Right atrium auricular region (tissue), 2 donors: ENCODE data around the gene GRID2IP. TPM values are rescaled to one million over a fixed set of nuclear protein-coding genes. Genes with fewer than 3 reads are reported as not detected.

ENCODE experiments used
- DNase-seq: peaks from one replicate; pipeline ENCODE4 v3.0.0-alpha.2; 2019; ENCODE audit warnings: low spot score
- H3K27ac ChIP-seq, 2 donors: fragments of 200-600 bp; sonication (generic); 1 replicate in 1 of 2; 2 replicates in 1 of 2; pipeline ENCODE4 v1.5.1; 2016 to 2019
- H3K27me3 ChIP-seq, 2 donors: fragments of 200-600 bp; sonication (generic); one replicate each; pipeline versions ENCODE4 v1.5.1 to v1.6.0; 2017 to 2019
- H3K36me3 ChIP-seq: fragments of 200-600 bp; sonication (generic); one replicate; pipeline ENCODE4 v1.5.1; 2016
- H3K4me1 ChIP-seq, 2 donors: fragments of 200-600 bp; sonication (generic); one replicate each; pipeline versions ENCODE4 v1.5.1 to v1.6.0; 2017 to 2019
- H3K4me3 ChIP-seq, 2 donors: fragments of 200-600 bp; sonication (generic); 1 replicate in 1 of 2; 2 replicates in 1 of 2; pipeline ENCODE4 v1.5.1; 2017 to 2019; ENCODE audit warnings: mild to moderate bottlenecking in 1 of 2, moderate library complexity in 1 of 2
- H3K9me3 ChIP-seq, 2 donors: fragments of 200-600 bp; sonication (generic); one replicate each; pipeline ENCODE4 v1.5.1; 2019
- CTCF ChIP-seq, 2 donors: fragments of 200-600 bp; sonication (generic); IDR thresholded peaks; one replicate each; pipeline ENCODE4 v1.5.1; 2019; ENCODE audit warnings: antibody characterized with exemption in 2 of 2
- total RNA-seq, 2 donors: library from RNA; depleted of rRNA; stranded (reverse); fragments of >200 nt; gene quantifications; one replicate each; pipeline ENCODE4 v1.1.0, GENCODE V29; 2016

Gene GRID2IP
- under 1 TPM in 1 of 2 donors, not detected in 1; 0.28 TPM for total RNA-seq

- no peak within 1 kb of the TSS for H3K4me3 ChIP-seq
- no peaks in the 10 kb centered on the region for H3K4me1 ChIP-seq
- H3K36me3 ChIP-seq: no peaks in the 10 kb centered on the region
- DNase-seq: no peak
- H3K9me3 ChIP-seq: no peaks in the 10 kb centered on the region
- no peak within 1 kb of the TSS for H3K27ac ChIP-seq
- H3K27me3 ChIP-seq: no peaks in the 10 kb centered on the region
- TF ChIP-seq CTCF (IDR thresholded peaks at IDR 0.05): no peak
Observed at GRCh38 chr7:6551016-6551511, at the start of gene GRID2IP. TSS of gene GRID2IP (minus strand) at chr7:6551461. CDS start at chr7:6551436, 25 bp downstream.

GRCh38 chr7:6600093-6600492 is 48.8 kb upstream of the GRID2IP start:
- H3K36me3 ChIP-seq: peaks cover 70% of the 10 kb centered on the region

GRCh38 chr7:6590645-6591110 is 39.4 kb upstream of the GRID2IP start:
- DNase-seq: no peak
- no peaks in the 10 kb centered on the region for H3K27me3 ChIP-seq
- H3K4me1 ChIP-seq: peaks cover 0 to 18% of the 10 kb centered on the region in 2 donors
- peak overlapping the region; percentile 72 to 76 for H3K27ac ChIP-seq
- H3K36me3 ChIP-seq: peaks cover 41% of the 10 kb centered on the region
- H3K9me3 ChIP-seq: no peaks in the 10 kb centered on the region
- TF ChIP-seq CTCF (IDR thresholded peaks at IDR 0.05): no peak
- peak overlapping the region; percentile 75 to 82 for H3K4me3 ChIP-seq

More at GRCh38 chr7:6600093-6600492, 48.8 kb upstream of the GRID2IP start:
- no peak for TF ChIP-seq CTCF (IDR thresholded peaks at IDR 0.05)
- no peak overlapping the region for H3K27ac ChIP-seq
- no peak overlapping the region for H3K4me3 ChIP-seq
- DNase-seq: no peak
- H3K9me3 ChIP-seq: no peaks in the 10 kb centered on the region
- H3K27me3 ChIP-seq: no peaks in the 10 kb centered on the region
- no peaks in the 10 kb centered on the region for H3K4me1 ChIP-seq

GRCh38 chr7:6589829-6590644 is 38.8 kb upstream of the GRID2IP start, which contains the start of gene INTS15:
TSS of gene INTS15 (plus strand) at chr7:6590021. CDS start at chr7:6590284, 263 bp downstream.
- peaks cover 0 to 18% of the 10 kb centered on the region in 2 donors for H3K4me1 ChIP-seq
- TF ChIP-seq CTCF (IDR thresholded peaks at IDR 0.05): peak; percentile 81 to 94
- H3K4me3 ChIP-seq: peak within 1 kb of the TSS; percentile 75 to 82
- H3K27me3 ChIP-seq: no peaks in the 10 kb centered on the region
- H3K27ac ChIP-seq: peak within 1 kb of the TSS; percentile 72 to 76
- H3K9me3 ChIP-seq: no peaks in the 10 kb centered on the region
- peaks cover 39% of the 10 kb centered on the region for H3K36me3 ChIP-seq
- DNase-seq: no peak

GRCh38 chr7:6589151-6589828 is 38.0 kb upstream of the GRID2IP start:
- Histone ChIP-seq H3K4me1 (peaks cover 0 to 18% of the 10 kb centered on the region in 2 donors), H3K36me3 (peaks cover 37% of the 10 kb centered on the region), H3K27ac (peak overlapping the region in 1 of 2 donors; percentile 76)

More at GRCh38 chr7:6589151-6589828, 38.0 kb upstream of the GRID2IP start:
- DNase-seq: no peak
- no peak for TF ChIP-seq CTCF (IDR thresholded peaks at IDR 0.05)
- no peaks in the 10 kb centered on the region for H3K9me3 ChIP-seq
- no peaks in the 10 kb centered on the region for H3K27me3 ChIP-seq
- H3K4me3 ChIP-seq: peak overlapping the region; percentile 9 to 75
